Mesenchymal stem cell (in vitro differentiated cells and primary cell): ENCODE results near the gene BCL3.
A peak's percentile ranks its signal among the peaks of the same experiment; 100 is the strongest.
"Not testable (repeated sequence)": the region's sequence is repeated elsewhere in the genome, so short reads cannot be mapped to it uniquely, and the experiment has no call there.

Source experiments
- DNase-seq: peaks from one replicate; pipeline ENCODE4 v3.0.0-alpha.2; 2013
- H2AFZ ChIP-seq: one replicate; pipeline ENCODE4 v1.6.1; 2013; ENCODE audit warnings: low read depth, mild to moderate bottlenecking, control low read depth, inconsistent platforms, low read length, moderate library complexity
- H2AK5ac ChIP-seq: 2 replicates; pipeline ENCODE4 v1.6.1; 2013; ENCODE audit warnings: low read length, moderate library complexity, mild to moderate bottlenecking, inconsistent platforms; ENCODE audit not compliant: severe bottlenecking
- H2BK120ac ChIP-seq: one replicate; pipeline ENCODE4 v1.6.1; 2013; ENCODE audit warnings: low read depth, mild to moderate bottlenecking, inconsistent platforms, low read length, moderate library complexity
- H2BK12ac ChIP-seq, 2 experiments: one replicate each; pipeline ENCODE4 v1.6.1; 2013; ENCODE audit warnings: inconsistent platforms in 2 of 2, low read length in 2 of 2, mild to moderate bottlenecking in 2 of 2, moderate library complexity in 2 of 2, control low read depth in 1 of 2
- H2BK15ac ChIP-seq: one replicate; pipeline ENCODE4 v1.6.1; 2013; ENCODE audit warnings: mild to moderate bottlenecking, low read depth, inconsistent platforms; ENCODE audit not compliant: poor library complexity, severe bottlenecking
- H2BK5ac ChIP-seq: 2 replicates; pipeline ENCODE4 v1.6.1; 2013; ENCODE audit warnings: low read depth, mild to moderate bottlenecking, low read length, control low read depth, inconsistent platforms; ENCODE audit not compliant: poor library complexity, severe bottlenecking
- H3K14ac ChIP-seq, 2 experiments: one replicate each; pipeline ENCODE4 v1.6.1; 2013; ENCODE audit warnings: inconsistent platforms in 2 of 2, low read length in 2 of 2, control low read depth in 1 of 2, mild to moderate bottlenecking in 1 of 2, moderate library complexity in 1 of 2
- H3K18ac ChIP-seq, 2 experiments: one replicate each; pipeline ENCODE4 v1.6.1; 2013; ENCODE audit warnings: inconsistent platforms in 2 of 2, low read length in 2 of 2, control low read depth in 1 of 2, low read depth in 1 of 2, mild to moderate bottlenecking in 1 of 2
- H3K23ac ChIP-seq, 2 experiments: one replicate each; pipeline ENCODE4 v1.6.1; 2013; ENCODE audit warnings: inconsistent platforms in 2 of 2, low read length in 2 of 2, mild to moderate bottlenecking in 2 of 2, moderate library complexity in 2 of 2, control low read depth in 1 of 2
- H3K27ac ChIP-seq: 2 replicates; pipeline ENCODE4 v1.5.1; 2013; ENCODE audit warnings: mild to moderate bottlenecking, moderate library complexity, low read length, control low read depth, inconsistent platforms; ENCODE audit not compliant: poor library complexity, severe bottlenecking
- H3K27me3 ChIP-seq, 2 experiments: 2 replicates each; pipeline versions ENCODE4 v1.6.1 to v1.7.0; 2013; ENCODE audit warnings: low read length in 2 of 2, mild to moderate bottlenecking in 2 of 2, moderate library complexity in 2 of 2, control low read depth in 1 of 2, inconsistent platforms in 1 of 2; ENCODE audit not compliant: control insufficient read depth in 1 of 2, insufficient read depth in 1 of 2
- H3K36me3 ChIP-seq, 2 experiments: 2 replicates each; pipeline versions ENCODE4 v1.6.1 to v1.7.0; 2013; ENCODE audit warnings: low read length in 2 of 2, control low read depth in 1 of 2, inconsistent platforms in 1 of 2, low read depth in 1 of 2, mild to moderate bottlenecking in 1 of 2; ENCODE audit not compliant: insufficient read depth in 2 of 2, control insufficient read depth in 1 of 2
- H3K4ac ChIP-seq, 2 experiments: one replicate each; pipeline ENCODE4 v1.6.1; 2013; ENCODE audit warnings: inconsistent platforms in 2 of 2, low read length in 2 of 2, mild to moderate bottlenecking in 2 of 2, moderate library complexity in 2 of 2, control low read depth in 1 of 2, low read depth in 1 of 2
- H3K4me1 ChIP-seq: 2 replicates; pipeline ENCODE4 v1.6.1; 2013; ENCODE audit warnings: low read depth, low read length, control low read depth; ENCODE audit not compliant: control insufficient read depth, insufficient read depth
- H3K4me2 ChIP-seq: 2 replicates; pipeline ENCODE4 v1.6.1; 2013; ENCODE audit warnings: low read length, mild to moderate bottlenecking, inconsistent platforms; ENCODE audit not compliant: poor library complexity, severe bottlenecking
- H3K4me3 ChIP-seq, 2 experiments: 2 replicates each; pipeline versions ENCODE4 v1.5.1 to v1.7.0; 2013; ENCODE audit warnings: low read length in 2 of 2, mild to moderate bottlenecking in 2 of 2, control low read depth in 1 of 2, low read depth in 1 of 2; ENCODE audit not compliant: insufficient read depth in 1 of 2
- H3K79me1 ChIP-seq: replicated peaks from 2 replicates; pipeline ENCODE4 v1.6.1; 2013; ENCODE audit warnings: mild to moderate bottlenecking, control low read depth, low read length, inconsistent platforms; ENCODE audit not compliant: poor library complexity, severe bottlenecking
- H3K9ac ChIP-seq: 2 replicates; pipeline ENCODE4 v1.7.0; 2013; ENCODE audit warnings: mild to moderate bottlenecking, low read length, moderate library complexity
- H3K9me3 ChIP-seq: 2 replicates; pipeline ENCODE4 v1.7.0; 2013; ENCODE audit warnings: mild to moderate bottlenecking, low read length; ENCODE audit not compliant: control insufficient read depth
- H4K8ac ChIP-seq: one replicate; pipeline ENCODE4 v1.6.1; 2013; ENCODE audit warnings: inconsistent platforms, mild to moderate bottlenecking, low read length, moderate library complexity
- H4K91ac ChIP-seq: one replicate; pipeline ENCODE4 v1.6.1; 2013; ENCODE audit warnings: mild to moderate bottlenecking, low read length, inconsistent platforms
- WGBS: methylation state at CpG from one replicate; pipeline ENCODE4 v1.1.7; 2013; ENCODE audit warnings: mixed read lengths; 5-methylcytosine and 5-hydroxymethylcytosine counted together

The BCL3 gene

DNA sequence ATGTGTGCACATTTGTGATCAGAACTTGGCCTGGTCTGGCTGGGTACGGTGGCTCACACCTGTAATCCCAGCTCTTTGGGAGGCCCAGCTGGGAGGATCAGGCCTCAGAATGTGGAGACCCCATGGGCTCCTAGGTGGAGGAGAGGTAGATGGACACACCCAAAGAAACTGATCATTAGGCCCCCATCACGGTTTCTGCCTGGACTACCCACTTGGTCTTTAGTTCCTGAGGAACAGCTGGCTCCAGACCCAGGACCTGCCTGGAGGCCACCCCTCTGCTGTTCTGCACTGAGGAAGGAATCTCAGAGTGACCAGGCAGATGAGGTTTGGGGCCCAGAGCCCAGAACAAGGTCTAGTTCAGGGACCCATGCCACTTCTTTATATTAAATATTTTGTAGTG lies 30.6 kb downstream of the BCL3 start:
- no peak overlapping the region for H3K4ac ChIP-seq
- H3K4me3 ChIP-seq, result no peak overlapping the region
- no peak overlapping the region for H3K18ac ChIP-seq
- WGBS, result 90% methylated on average over 2 of the region's 2 CpGs
- no peak for DNase-seq
- no peak overlapping the region for H3K9ac ChIP-seq
- no peak overlapping the region for H2BK120ac ChIP-seq
- no peak overlapping the region for H3K14ac ChIP-seq
- no peak overlapping the region for H2AFZ ChIP-seq
- H4K91ac ChIP-seq, result no peak overlapping the region
- no peaks in the 10 kb centered on the region for H3K9me3 ChIP-seq
- H3K4me2 ChIP-seq, result no peak overlapping the region
- H3K79me1 ChIP-seq, result no peaks in the 10 kb centered on the region
- H2BK12ac ChIP-seq, result no peak overlapping the region
- H3K27me3 ChIP-seq, result peaks cover 4 to 15% of the 10 kb centered on the region in 2 experiments
- H3K36me3 ChIP-seq, result no peaks in the 10 kb centered on the region
- H4K8ac ChIP-seq, result no peak overlapping the region
- H3K4me1 ChIP-seq, result peaks cover 9% of the 10 kb centered on the region
- no peak overlapping the region for H3K23ac ChIP-seq
- no peak overlapping the region for H3K27ac ChIP-seq
- H2AK5ac ChIP-seq, result no peak overlapping the region
- no peak overlapping the region for H2BK5ac ChIP-seq
- H2BK15ac ChIP-seq, result no peak overlapping the region

DNA sequence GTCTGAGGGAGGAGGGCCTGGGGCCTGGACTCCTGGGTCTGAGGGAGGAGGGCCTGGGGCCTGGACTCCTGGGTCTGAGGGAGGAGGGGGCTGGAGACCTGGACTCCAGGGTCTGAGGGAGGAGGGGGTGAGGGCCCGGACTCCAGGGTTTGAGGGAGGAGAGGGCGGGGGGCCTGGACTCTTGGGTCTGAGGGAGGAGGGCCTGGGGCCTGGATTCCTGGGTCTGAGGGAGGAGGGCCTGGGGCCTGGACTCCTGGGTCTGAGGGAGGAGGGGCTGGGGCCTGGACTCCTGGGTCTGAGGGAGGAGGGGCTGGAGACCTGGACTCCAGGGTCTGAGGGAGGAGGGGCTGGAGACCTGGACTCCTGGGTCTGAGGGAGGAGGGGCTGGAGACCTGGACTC lies 33.2 kb downstream of the BCL3 start:
- not testable (repeated sequence) for H4K8ac ChIP-seq, H3K79me1 ChIP-seq, H3K4ac ChIP-seq, H3K9me3 ChIP-seq, H2BK12ac ChIP-seq, H3K4me3 ChIP-seq, H3K4me2 ChIP-seq, H2AK5ac ChIP-seq, DNase-seq, H3K14ac ChIP-seq, H3K4me1 ChIP-seq, H3K9ac ChIP-seq, H3K36me3 ChIP-seq, H2BK5ac ChIP-seq, H3K27ac ChIP-seq, H2BK120ac ChIP-seq, H4K91ac ChIP-seq, H3K18ac ChIP-seq, H3K23ac ChIP-seq, H2AFZ ChIP-seq
- H2BK15ac ChIP-seq, result peak overlapping the region; percentile 40
- H3K27me3 ChIP-seq, result peaks cover 4 to 16% of the 10 kb centered on the region in 2 experiments
- WGBS, result 96% methylated on average over 2 of the region's 2 CpGs

DNA sequence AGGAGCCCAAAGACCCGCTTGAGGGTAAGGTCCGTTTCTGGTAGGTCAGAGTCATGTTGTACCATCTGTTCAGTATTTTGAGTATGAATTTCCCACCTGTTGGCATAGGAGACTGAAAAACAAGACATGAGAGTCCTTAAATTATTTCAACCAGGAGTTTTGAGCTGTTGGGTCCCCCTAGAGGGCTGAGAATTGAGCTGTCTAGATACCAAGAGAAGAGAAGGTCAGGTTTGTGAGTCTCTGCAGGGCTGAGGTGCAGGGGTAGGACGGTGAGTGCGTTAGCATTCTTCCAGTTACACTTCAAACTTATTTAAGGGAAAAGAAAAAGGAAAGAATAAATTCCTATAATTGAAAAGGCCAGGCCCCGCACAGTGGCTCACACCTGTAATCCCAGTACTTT lies 34.2 kb downstream of the BCL3 start:
- WGBS, result 93% methylated on average over 3 of the region's 5 CpGs
- no peak overlapping the region for H3K23ac ChIP-seq
- no peak overlapping the region for H3K27ac ChIP-seq
- H4K91ac ChIP-seq, result no peak overlapping the region
- H3K4ac ChIP-seq, result no peak overlapping the region
- H3K18ac ChIP-seq, result no peak overlapping the region
- H2BK5ac ChIP-seq, result no peak overlapping the region
- H3K9ac ChIP-seq, result no peak overlapping the region
- H3K9me3 ChIP-seq, result no peaks in the 10 kb centered on the region
- H2AFZ ChIP-seq, result no peak overlapping the region
- H2BK12ac ChIP-seq, result no peak overlapping the region
- no peak overlapping the region for H2BK120ac ChIP-seq
- H2AK5ac ChIP-seq, result no peak overlapping the region
- H3K4me1 ChIP-seq, result peaks cover 7% of the 10 kb centered on the region
- no peak overlapping the region for H3K4me2 ChIP-seq
- DNase-seq, result no peak
- no peaks in the 10 kb centered on the region for H3K36me3 ChIP-seq
- H4K8ac ChIP-seq, result no peak overlapping the region
- no peak overlapping the region for H2BK15ac ChIP-seq
- peaks cover 1 to 15% of the 10 kb centered on the region in 2 experiments for H3K27me3 ChIP-seq
- no peaks in the 10 kb centered on the region for H3K79me1 ChIP-seq
- H3K14ac ChIP-seq, result no peak overlapping the region
- H3K4me3 ChIP-seq, result no peak overlapping the region

DNA sequence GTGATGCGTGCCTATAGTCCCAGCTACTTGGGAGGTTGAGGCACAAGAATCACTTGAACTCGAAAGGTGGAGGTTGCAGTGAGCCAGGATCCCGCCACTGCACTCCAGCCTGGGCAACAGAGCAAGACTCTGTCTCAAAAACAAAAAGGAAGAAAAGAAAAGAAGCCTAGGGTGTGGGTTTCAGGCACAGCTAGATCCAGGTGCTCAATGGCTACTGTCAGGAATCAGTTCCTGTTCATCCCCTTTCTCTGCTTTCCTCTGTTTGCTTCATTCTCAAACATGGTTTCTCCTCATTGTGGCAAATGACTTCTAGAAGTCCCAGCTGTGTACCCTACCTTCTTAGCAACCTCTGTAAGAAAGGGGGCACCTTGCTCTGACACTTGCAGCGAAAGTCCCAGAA lies 35.0 kb downstream of the BCL3 start:
- H3K79me1 ChIP-seq, result no peaks in the 10 kb centered on the region
- H3K9me3 ChIP-seq, result no peaks in the 10 kb centered on the region
- H3K27ac ChIP-seq, result no peak overlapping the region

More for the DNA sequence above, 35.0 kb downstream of the BCL3 start:
- peaks cover 0 to 12% of the 10 kb centered on the region in 2 experiments for H3K27me3 ChIP-seq
- H2BK15ac ChIP-seq, result no peak overlapping the region
- H4K91ac ChIP-seq, result no peak overlapping the region
- no peak overlapping the region for H2BK12ac ChIP-seq
- H3K4me2 ChIP-seq, result no peak overlapping the region
- H2BK5ac ChIP-seq, result no peak overlapping the region
- H3K36me3 ChIP-seq, result no peaks in the 10 kb centered on the region
- no peak overlapping the region for H3K18ac ChIP-seq
- H4K8ac ChIP-seq, result peak overlapping the region; percentile 37
- H3K14ac ChIP-seq, result no peak overlapping the region
- H3K4ac ChIP-seq, result no peak overlapping the region
- H2AFZ ChIP-seq, result no peak overlapping the region
- no peak for DNase-seq
- H3K9ac ChIP-seq, result no peak overlapping the region
- no peak overlapping the region for H3K4me3 ChIP-seq
- H3K23ac ChIP-seq, result no peak overlapping the region
- no peak overlapping the region for H2AK5ac ChIP-seq
- WGBS, result 97% methylated on average over 4 of the region's 4 CpGs
- H3K4me1 ChIP-seq, result peaks cover 3% of the 10 kb centered on the region
- no peak overlapping the region for H2BK120ac ChIP-seq
